Dendritic cell treated with granulocyte-macrophage colony-stimulating factor and Interleukin-4, amounts not matched to agents 40 ng/mL and 50 ng/mL, for 4 days (primary cell): Measurements from ENCODE around the gene PHC3.
"Not testable (repeated sequence)": the region's sequence is repeated elsewhere in the genome, so short reads cannot be mapped to it uniquely, and the experiment has no call there.

Source experiments
- H3K27ac Mint-ChIP-seq: one replicate; pipeline ENCODE4 v1.8.0; 2022; ENCODE audit warnings: mild to moderate bottlenecking, mixed read lengths
- H3K27me3 Mint-ChIP-seq: one replicate; pipeline ENCODE4 v1.8.0; 2022; ENCODE audit warnings: mild to moderate bottlenecking, mixed read lengths
- H3K36me3 Mint-ChIP-seq: one replicate; pipeline ENCODE4 v1.8.0; 2022; ENCODE audit warnings: low read depth, mixed read lengths
- H3K4me1 Mint-ChIP-seq: one replicate; pipeline ENCODE4 v1.8.0; 2022; ENCODE audit warnings: low read depth, mixed read lengths
- H3K4me3 Mint-ChIP-seq: one replicate; pipeline ENCODE4 v1.8.0; 2022; ENCODE audit warnings: mild to moderate bottlenecking, moderate library complexity, mixed read lengths
- H3K9me3 Mint-ChIP-seq: one replicate; pipeline ENCODE4 v1.8.0; 2022; ENCODE audit warnings: mixed read lengths
- intact Hi-C: fragments of 100-400 bp; cut with micrococcal nuclease; formaldehyde crosslinking; loops from one replicate; pipeline ENCODE4 v1.15.0; 2022

Gene PHC3

DNA sequence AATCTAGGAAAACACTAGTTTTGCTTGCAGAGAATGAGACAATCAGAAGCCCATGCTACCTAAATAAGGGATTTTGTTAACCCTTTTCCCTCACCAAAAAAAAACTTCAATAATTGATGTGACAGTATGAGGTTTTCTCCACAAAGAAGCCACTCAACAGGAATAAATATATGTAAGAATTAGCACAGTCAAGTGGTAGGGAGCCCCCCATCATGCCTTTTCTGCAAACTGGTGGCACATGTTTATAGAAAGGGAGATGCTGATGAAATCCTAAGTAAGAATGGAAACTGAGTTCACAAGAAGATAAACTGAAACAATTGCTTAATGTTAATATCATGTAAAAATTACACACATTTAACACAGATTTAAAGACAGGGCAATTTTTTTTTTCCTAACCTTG is 51.0 kb downstream of the PHC3 start:
- Mint-ChIP-seq H3K4me1 (peaks cover 14% of the 10 kb centered on the region), H3K27ac (no peak overlapping the region), H3K36me3 (peaks cover 70% of the 10 kb centered on the region), H3K9me3 (peaks cover 8% of the 10 kb centered on the region), H3K4me3 (no peak overlapping the region), H3K27me3 (no peaks in the 10 kb centered on the region)
- intact Hi-C loops = no loop called here

- intact Hi-C loops = loop anchor here (10.0 kb wide), 1 partner anchor 46 kb away; no protein-coding TSS in a partner anchor
- H3K4me3 Mint-ChIP-seq = no peak overlapping the region
Measured at GRCh38 chr3:170128977-170129431, 52.5 kb downstream of the PHC3 start.

DNA sequence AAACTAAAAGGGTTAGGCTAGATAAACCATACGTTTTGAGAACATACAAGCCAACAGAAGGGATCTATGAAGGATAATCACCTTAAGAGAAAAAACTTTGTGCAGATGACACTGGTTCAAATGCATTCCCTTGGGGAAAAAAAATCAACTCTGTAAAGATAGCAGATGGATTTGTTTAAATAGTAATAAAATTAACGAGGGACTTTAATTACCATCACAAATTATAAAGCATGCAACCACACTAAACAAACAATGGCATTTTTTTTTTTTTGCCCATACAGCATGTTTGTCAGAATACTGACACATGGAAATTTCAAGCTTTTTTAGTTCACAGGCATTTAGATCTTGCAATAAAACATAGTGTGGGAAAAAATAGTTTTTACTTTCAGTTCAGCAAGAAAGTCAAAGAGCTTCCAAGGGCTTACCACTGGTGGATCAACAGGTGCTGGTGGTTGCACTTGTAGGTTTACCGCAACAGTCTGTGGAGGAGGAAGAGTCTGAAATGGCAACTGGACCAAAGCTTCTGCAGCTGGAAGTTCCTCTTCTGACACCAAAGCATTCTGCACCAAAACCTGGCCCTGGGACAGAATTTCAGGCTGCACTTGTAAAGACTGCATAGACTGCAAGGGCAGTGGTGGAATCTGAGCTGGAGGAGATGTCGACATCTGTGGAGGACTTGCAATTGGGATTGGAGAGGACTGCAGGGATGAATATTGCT is 53.1 kb downstream of the PHC3 start:
- no peaks in the 10 kb centered on the region for H3K27me3 Mint-ChIP-seq
- intact Hi-C loops = loop anchor here (10.0 kb wide), 1 partner anchor 46 kb away; no protein-coding TSS in a partner anchor
- H3K36me3 Mint-ChIP-seq = peaks cover 52% of the 10 kb centered on the region
- no peak overlapping the region for H3K4me3 Mint-ChIP-seq
- H3K27ac Mint-ChIP-seq = peak overlapping the region; percentile 55
- peaks cover 14% of the 10 kb centered on the region for H3K4me1 Mint-ChIP-seq
- peaks cover 3% of the 10 kb centered on the region for H3K9me3 Mint-ChIP-seq

More at GRCh38 chr3:170128977-170129431, 52.5 kb downstream of the PHC3 start:
- Mint-ChIP-seq H3K27ac (peak overlapping the region; percentile 55), H3K4me1 (peaks cover 14% of the 10 kb centered on the region), H3K36me3 (peaks cover 58% of the 10 kb centered on the region), H3K9me3 (peaks cover 8% of the 10 kb centered on the region), H3K27me3 (no peaks in the 10 kb centered on the region)

GRCh38 chr3:170117134-170117533 is 64.4 kb downstream of the PHC3 start:
- Mint-ChIP-seq H3K4me1 (no peaks in the 10 kb centered on the region), H3K27ac (no peak overlapping the region), H3K9me3 (no peaks in the 10 kb centered on the region), H3K27me3 (no peaks in the 10 kb centered on the region), H3K4me3 (no peak overlapping the region), H3K36me3 (peaks cover 81% of the 10 kb centered on the region)
- intact Hi-C loops = no loop called here

- H3K27ac Mint-ChIP-seq, H3K4me3 Mint-ChIP-seq, intact Hi-C loops, H3K4me1 Mint-ChIP-seq, H3K27me3 Mint-ChIP-seq, H3K9me3 Mint-ChIP-seq: not testable (repeated sequence)
- peaks cover 75% of the 10 kb centered on the region for H3K36me3 Mint-ChIP-seq
Measured at GRCh38 chr3:170114165-170114564, 67.4 kb downstream of the PHC3 start.

DNA sequence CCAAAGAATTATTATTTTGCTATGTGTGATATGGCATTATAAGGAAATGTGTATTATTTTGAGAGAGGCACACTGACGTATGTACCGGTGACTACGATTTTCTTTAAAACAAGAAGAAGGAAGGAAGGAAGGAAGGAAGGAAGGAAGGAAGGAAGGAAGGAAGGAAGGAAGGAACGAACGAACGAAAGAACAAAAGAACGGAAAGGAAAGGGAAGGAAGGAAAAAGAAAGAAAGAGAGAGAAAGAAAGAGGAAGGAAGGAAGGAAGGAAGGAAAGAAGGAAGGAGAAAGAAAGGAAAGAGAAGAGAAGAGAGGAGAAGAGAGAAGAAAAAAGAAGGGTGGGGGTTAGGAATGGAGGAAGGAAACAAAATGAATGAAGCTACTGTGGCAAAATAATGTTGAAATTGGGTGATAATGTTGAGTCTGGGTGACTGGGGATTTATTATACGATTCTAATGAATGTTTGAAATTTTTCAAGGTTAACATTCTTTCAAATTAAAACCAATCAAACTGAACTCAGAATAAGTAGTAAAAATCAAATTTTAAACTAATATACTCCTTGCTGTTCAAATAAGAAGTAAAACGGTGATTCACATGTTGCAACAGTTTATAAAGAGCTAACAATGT is 70.3 kb downstream of the PHC3 start:
- Mint-ChIP-seq H3K4me3 (no peak overlapping the region), H3K4me1 (no peaks in the 10 kb centered on the region), H3K9me3 (no peaks in the 10 kb centered on the region), H3K27me3 (no peaks in the 10 kb centered on the region), H3K27ac (peak overlapping the region; percentile 36), H3K36me3 (peaks cover 71% of the 10 kb centered on the region)
- intact Hi-C loops = no loop called here

- Mint-ChIP-seq H3K36me3 (peaks cover 63% of the 10 kb centered on the region), H3K9me3 (no peaks in the 10 kb centered on the region), H3K4me3 (no peak overlapping the region), H3K27ac (no peak overlapping the region), H3K27me3 (no peaks in the 10 kb centered on the region), H3K4me1 (no peaks in the 10 kb centered on the region)
- intact Hi-C loops = no loop called here
Measured at GRCh38 chr3:170109579-170110293, 71.8 kb downstream of the PHC3 start.

DNA sequence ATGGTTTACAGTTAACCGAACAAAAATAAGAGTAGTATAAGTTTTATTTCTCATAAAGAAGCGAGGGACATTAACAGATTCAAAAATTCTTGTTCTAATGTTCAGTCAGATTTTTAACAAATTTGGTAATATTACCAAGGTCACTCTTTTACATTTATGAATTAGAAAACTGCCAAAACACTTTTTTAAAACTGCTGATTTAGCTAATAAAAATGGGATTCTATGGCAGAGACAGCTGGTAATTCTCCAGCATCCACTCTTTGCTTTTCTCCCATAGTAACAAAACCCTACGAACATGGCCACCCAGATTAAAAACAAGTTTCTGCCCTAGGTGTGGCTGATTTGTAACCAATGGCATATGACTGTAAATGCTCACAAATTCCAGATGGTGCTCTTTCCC is 72.6 kb downstream of the PHC3 start:
- peaks cover 66% of the 10 kb centered on the region for H3K36me3 Mint-ChIP-seq
- no peaks in the 10 kb centered on the region for H3K9me3 Mint-ChIP-seq
- H3K4me1 Mint-ChIP-seq = no peaks in the 10 kb centered on the region
- H3K27ac Mint-ChIP-seq = no peak overlapping the region
- H3K4me3 Mint-ChIP-seq = no peak overlapping the region
- no peaks in the 10 kb centered on the region for H3K27me3 Mint-ChIP-seq
- intact Hi-C loops = no loop called here

DNA sequence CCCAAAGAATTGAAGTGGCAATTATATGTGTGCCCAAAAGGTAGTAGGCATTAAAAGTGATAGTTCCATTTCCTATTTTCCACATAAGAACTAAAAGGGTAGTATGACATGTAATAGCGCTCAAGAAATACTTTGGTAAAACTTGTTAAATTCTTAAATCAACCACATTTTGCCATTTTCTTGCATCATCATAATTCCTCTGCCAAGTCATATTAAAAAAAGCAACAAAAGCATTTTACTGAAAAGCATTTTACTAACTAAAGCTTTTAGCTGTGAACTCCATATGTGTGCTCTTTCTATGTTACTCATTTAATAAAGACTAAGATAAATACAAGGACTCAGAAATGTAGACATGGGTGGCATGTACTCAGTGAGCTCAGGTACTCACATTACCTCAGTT is 73.6 kb downstream of the PHC3 start:
- H3K36me3 Mint-ChIP-seq = peaks cover 62% of the 10 kb centered on the region
- no peaks in the 10 kb centered on the region for H3K27me3 Mint-ChIP-seq
- no peaks in the 10 kb centered on the region for H3K4me1 Mint-ChIP-seq
- intact Hi-C loops = no loop called here
- H3K4me3 Mint-ChIP-seq = no peak overlapping the region
- no peaks in the 10 kb centered on the region for H3K9me3 Mint-ChIP-seq
- H3K27ac Mint-ChIP-seq = no peak overlapping the region

DNA sequence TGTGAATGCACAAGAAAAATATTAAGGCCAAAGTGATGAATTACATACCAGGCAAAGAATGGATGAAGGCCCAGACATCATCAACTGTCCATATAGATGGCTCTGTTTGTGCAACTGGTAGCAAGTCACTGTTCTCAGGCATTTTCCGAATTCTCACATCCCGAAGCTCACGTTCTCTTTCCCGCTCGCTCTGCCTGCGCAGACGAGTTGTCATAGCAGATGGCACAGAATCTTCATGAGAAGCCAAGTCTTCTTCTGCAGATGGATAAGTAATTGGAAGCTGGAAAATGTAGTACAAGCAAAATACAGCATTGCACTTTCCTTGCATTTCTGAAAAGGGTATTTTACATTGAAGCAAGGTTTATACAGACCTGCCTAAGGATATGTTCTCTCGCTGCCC is 79.1 kb downstream of the PHC3 start:
- Mint-ChIP-seq H3K9me3 (no peaks in the 10 kb centered on the region), H3K4me3 (no peak overlapping the region), H3K27ac (no peak overlapping the region), H3K27me3 (no peaks in the 10 kb centered on the region), H3K36me3 (peaks cover 72% of the 10 kb centered on the region), H3K4me1 (no peaks in the 10 kb centered on the region)
- intact Hi-C loops = no loop called here

GRCh38 chr3:170100944-170101343 is 80.6 kb downstream of the PHC3 start:
- intact Hi-C loops = no loop called here
- Mint-ChIP-seq H3K36me3 (peaks cover 72% of the 10 kb centered on the region), H3K27me3 (no peaks in the 10 kb centered on the region), H3K27ac (no peak overlapping the region), H3K4me1 (no peaks in the 10 kb centered on the region), H3K9me3 (no peaks in the 10 kb centered on the region), H3K4me3 (no peak overlapping the region)

- Mint-ChIP-seq H3K27ac (no peak overlapping the region), H3K9me3 (no peaks in the 10 kb centered on the region), H3K36me3 (peaks cover 78% of the 10 kb centered on the region), H3K4me3 (no peak overlapping the region), H3K27me3 (no peaks in the 10 kb centered on the region), H3K4me1 (no peaks in the 10 kb centered on the region)
- intact Hi-C loops = loop anchor here (10.0 kb wide), 2 partner anchors 114 to 234 kb away; partner anchors contain the start of gene LRRC31
Measured at GRCh38 chr3:170098753-170099152, 82.8 kb downstream of the PHC3 start.

GRCh38 chr3:170096342-170096741 is 85.2 kb downstream of the PHC3 start:
- Mint-ChIP-seq H3K4me3 (no peak overlapping the region), H3K36me3 (peaks cover 65% of the 10 kb centered on the region), H3K9me3 (no peaks in the 10 kb centered on the region), H3K27ac (no peak overlapping the region), H3K27me3 (no peaks in the 10 kb centered on the region), H3K4me1 (no peaks in the 10 kb centered on the region)
- intact Hi-C loops = loop anchor here (10.0 kb wide), 2 partner anchors 112 to 232 kb away; partner anchors contain the start of gene LRRC31

DNA sequence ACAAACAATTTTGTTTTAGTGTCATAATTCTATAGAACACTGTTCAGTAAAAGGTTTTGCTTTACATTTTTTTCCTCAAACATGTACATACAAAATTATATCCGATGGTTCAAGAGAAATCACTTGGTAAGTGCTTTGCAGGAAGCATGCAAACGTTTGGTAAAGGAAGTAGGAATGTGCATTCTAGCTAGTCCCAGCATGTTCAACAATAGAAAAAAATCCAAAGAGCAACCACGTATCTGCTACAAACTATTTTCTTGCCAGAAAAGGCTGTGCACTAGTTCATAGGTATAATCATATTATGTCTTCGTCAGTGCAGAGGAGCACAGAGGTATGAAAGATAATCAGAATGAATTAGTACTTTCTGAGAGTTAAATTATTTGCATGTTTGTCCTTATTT is 85.8 kb downstream of the PHC3 start:
- intact Hi-C loops = loop anchor here (10.0 kb wide), 2 partner anchors 111 to 231 kb away; partner anchors contain the start of gene LRRC31
- Mint-ChIP-seq H3K4me1 (no peaks in the 10 kb centered on the region), H3K36me3 (peaks cover 65% of the 10 kb centered on the region)

More for the DNA sequence above, 85.8 kb downstream of the PHC3 start:
- Mint-ChIP-seq H3K27ac (no peak overlapping the region), H3K27me3 (no peaks in the 10 kb centered on the region), H3K9me3 (no peaks in the 10 kb centered on the region), H3K4me3 (no peak overlapping the region)
